Kidney epithelial cell (primary cell): ENCODE measurements around the gene SEC11A. TPM values are rescaled to one million over a fixed set of nuclear protein-coding genes. Genes with fewer than 3 reads are reported as not detected.

Source experiments
- DNase-seq: peaks from one replicate; pipeline ENCODE4 v3.0.0-alpha.2; 2010; ENCODE audit warnings: low read depth
- H3K27me3 ChIP-seq: 2 replicates; pipeline ENCODE4 v1.6.0; 2011; ENCODE audit warnings: low read length; ENCODE audit not compliant: control insufficient read depth, insufficient read depth
- H3K36me3 ChIP-seq: 2 replicates; pipeline ENCODE4 v1.5.1; 2011; ENCODE audit warnings: low read length; ENCODE audit not compliant: control insufficient read depth, insufficient read depth
- H3K4me3 ChIP-seq: 2 replicates; pipeline ENCODE4 v1.5.1; 2011; ENCODE audit warnings: low read depth, mild to moderate bottlenecking, control low read depth, low read length
- total RNA-seq: library from RNA; depleted of rRNA; stranded (reverse); fragments of >200 nt; gene quantifications from 2 replicates; pipeline ENCODE4 v1.2.3, GENCODE V29; 2015
- TF ChIP-seq, protein P1 (sequence below): IDR thresholded peaks from 2 replicates; pipeline ENCODE4 v1.5.1; 2011; ENCODE audit warnings: mild to moderate bottlenecking, moderate library complexity, low read length, control low read depth, inconsistent platforms; ENCODE audit not compliant: insufficient read depth, poor library complexity, severe bottlenecking

The SEC11A gene
- total RNA-seq, 1 donor from 2014 or later: 213 TPM

DNA sequence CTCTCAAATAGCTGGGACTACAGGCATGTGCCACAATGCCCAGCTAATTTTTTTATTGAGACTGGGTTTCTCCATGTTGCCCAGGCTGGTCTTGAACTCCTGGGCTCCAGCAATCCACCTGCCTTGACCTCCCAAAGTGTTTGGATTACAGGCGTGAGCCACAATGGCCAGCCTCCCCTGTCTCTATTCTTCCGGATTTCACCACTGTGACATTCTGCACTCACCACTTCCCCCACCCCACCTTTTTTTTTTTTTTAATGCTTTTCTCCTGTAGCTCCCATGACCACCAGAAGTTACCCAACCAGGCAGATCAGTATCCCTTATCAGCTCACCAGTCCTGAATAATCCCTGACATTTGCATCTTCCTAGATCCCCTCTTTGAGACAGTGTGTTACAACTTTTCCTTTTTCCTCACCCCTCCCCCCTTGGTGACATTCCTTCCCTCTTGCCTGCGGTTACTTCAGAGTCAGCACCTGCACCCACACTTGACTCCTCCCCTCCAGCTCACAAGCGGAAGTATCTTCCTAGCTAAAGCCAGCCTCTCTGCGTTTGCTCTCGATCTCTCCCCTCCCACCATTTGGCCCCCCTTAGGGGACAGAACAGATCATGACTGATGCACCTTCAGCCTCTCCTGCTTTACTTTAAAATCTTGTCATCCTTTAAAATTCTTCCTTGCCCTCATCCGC, 19.0 kb upstream of the SEC11A start:
- peak; percentile 93 for DNase-seq
- H3K36me3 ChIP-seq: no peaks in the 10 kb centered on the region
- H3K27me3 ChIP-seq: no peaks in the 10 kb centered on the region
- TF ChIP-seq, protein P1, sequence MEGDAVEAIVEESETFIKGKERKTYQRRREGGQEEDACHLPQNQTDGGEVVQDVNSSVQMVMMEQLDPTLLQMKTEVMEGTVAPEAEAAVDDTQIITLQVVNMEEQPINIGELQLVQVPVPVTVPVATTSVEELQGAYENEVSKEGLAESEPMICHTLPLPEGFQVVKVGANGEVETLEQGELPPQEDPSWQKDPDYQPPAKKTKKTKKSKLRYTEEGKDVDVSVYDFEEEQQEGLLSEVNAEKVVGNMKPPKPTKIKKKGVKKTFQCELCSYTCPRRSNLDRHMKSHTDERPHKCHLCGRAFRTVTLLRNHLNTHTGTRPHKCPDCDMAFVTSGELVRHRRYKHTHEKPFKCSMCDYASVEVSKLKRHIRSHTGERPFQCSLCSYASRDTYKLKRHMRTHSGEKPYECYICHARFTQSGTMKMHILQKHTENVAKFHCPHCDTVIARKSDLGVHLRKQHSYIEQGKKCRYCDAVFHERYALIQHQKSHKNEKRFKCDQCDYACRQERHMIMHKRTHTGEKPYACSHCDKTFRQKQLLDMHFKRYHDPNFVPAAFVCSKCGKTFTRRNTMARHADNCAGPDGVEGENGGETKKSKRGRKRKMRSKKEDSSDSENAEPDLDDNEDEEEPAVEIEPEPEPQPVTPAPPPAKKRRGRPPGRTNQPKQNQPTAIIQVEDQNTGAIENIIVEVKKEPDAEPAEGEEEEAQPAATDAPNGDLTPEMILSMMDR: no peak
- H3K4me3 ChIP-seq: no peak overlapping the region

DNA sequence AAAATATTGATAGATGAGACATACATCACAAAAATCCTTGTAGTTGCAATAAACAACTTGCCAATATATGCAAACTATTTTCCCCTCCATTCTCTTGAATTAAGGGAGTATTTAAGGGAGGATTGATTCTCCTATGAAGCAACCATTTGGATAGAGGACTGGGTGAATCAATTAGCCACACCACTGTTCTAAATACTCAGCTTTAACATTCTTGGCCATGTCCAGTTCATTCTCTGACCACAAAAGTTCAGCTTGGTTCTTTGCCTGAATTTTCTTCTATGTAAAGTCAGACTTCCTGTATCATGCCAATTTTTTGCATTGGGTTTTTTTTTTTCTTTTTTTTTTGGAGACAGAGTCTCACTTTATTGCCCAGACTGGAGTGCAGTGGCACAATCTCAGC, 15.8 kb upstream of the SEC11A start:
- Histone ChIP-seq H3K36me3 (no peaks in the 10 kb centered on the region), H3K4me3 (no peak overlapping the region), H3K27me3 (no peaks in the 10 kb centered on the region)
- TF ChIP-seq, protein P1: no peak
- DNase-seq: no peak

DNA sequence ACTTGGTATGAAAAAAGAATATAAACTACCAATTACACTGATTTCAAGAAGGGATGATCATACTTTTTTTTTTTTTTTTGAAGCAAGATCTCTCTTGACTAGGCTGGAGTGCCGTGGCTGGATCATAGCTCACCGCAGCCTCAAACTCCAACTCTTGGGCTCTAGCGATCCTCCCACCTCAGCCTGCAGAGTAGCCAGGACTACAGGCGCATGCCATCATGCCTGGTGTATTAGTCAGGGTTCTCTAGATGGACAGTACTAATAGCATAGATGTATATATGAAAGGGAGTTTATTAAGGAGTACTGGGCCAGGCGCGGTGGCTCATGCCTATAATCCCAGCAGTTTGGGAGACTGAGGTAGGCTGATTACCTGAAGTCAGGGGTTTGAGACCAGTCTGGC, 11.5 kb upstream of the SEC11A start:
- no peak overlapping the region for H3K4me3 ChIP-seq
- no peak for DNase-seq
- no peaks in the 10 kb centered on the region for H3K27me3 ChIP-seq
- no peaks in the 10 kb centered on the region for H3K36me3 ChIP-seq
- TF ChIP-seq, protein P1: no peak

DNA sequence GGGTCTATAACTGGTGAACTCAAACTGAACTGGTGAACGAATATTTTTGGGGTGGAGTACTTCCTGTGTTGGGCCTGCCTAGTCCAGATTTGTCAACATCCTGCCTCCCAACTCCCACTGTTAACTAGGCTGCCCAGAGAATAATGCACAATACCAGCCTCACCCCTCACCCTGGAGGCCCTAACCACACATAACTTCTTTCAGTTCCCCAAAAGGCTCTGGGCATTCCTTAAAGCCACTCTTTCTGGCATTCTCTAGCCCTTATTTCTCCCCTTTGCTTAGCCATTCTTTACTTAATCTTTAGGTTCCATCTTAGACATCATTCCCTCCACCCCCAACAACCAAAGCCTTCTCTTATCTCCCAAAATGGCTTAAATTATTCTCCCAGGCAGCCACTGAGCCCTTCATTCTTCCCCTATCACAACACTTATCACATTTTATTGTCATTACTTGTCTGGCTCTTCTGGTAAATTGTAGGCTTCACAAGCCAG, 9.1 kb upstream of the SEC11A start:
- no peaks in the 10 kb centered on the region for H3K27me3 ChIP-seq
- no peak for DNase-seq
- no peaks in the 10 kb centered on the region for H3K36me3 ChIP-seq
- TF ChIP-seq, protein P1: no peak
- H3K4me3 ChIP-seq: no peak overlapping the region

DNA sequence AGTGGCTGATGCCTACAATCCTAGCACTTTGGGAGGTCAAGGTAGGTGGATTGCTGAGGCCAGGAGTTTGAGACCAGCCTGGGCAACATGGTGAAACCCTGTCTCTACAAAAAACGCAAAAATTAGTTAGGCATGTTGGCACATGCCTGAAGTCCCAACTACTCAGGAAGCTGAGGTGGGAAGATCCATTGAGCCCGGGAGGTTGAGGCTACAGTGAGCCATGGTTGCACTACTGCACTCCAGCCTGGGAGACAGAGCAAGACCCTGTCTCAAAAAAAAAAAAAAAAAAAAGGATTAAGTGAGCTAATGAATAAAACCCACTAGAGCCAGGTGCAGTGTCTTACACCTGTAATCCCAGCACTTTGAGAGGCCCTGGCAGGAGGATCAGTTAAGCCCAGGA, 6.7 kb upstream of the SEC11A start:
- no peak for DNase-seq
- H3K27me3 ChIP-seq: no peaks in the 10 kb centered on the region
- H3K4me3 ChIP-seq: no peak overlapping the region
- TF ChIP-seq, protein P1: no peak
- H3K36me3 ChIP-seq: no peaks in the 10 kb centered on the region

DNA sequence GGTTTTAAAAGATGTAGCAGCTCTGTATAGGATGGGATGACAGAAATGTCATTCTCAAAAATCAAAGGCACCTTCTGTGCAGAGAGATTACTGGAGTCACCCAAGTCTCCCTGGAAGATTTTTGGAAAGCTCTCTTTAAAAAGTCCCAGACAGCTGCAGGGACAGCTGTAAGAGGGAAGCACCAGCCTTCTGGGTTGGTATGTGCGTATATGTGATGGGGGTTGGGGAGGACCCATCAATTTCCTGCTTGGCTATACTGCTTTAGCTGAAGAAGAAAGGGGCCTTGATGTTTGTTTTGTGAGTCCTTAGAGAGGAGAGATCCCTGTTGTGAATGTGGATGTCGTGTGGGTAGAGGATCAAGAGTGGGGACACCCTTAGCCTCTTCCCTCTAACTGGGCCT, 5.4 kb upstream of the SEC11A start:
- TF ChIP-seq, protein P1: no peak
- no peaks in the 10 kb centered on the region for H3K27me3 ChIP-seq
- H3K36me3 ChIP-seq: no peaks in the 10 kb centered on the region
- DNase-seq: no peak
- no peak overlapping the region for H3K4me3 ChIP-seq
